Daoy (cell line): Measurements from ENCODE around the gene SSH2. TPM values are rescaled to one million over a fixed set of nuclear protein-coding genes. Genes with fewer than 3 reads are reported as not detected.
"Not testable (repeated sequence)": the region's sequence is repeated elsewhere in the genome, so short reads cannot be mapped to it uniquely, and the experiment has no call there.

Experiments used
- DNase-seq: peaks from one replicate; pipeline ENCODE4 v3.0.0-alpha.2; 2015; ENCODE audit warnings: low read depth
- total RNA-seq: library from RNA; depleted of rRNA; stranded (reverse); fragments of >200 nt; shearing (Covaris generic); gene quantifications from 2 replicates; pipeline ENCODE4 v1.2.3, GENCODE V29; 2014

The SSH2 gene
- total RNA-seq, 1 experiment from 2014 or later, result 4.6 TPM

- DNase-seq, result peak; percentile 42
Observed at GRCh38 chr17:29664743-29665480, 265.1 kb downstream of the SSH2 start.

- DNase-seq, result no peak
Observed at GRCh38 chr17:29663155-29663554, 266.9 kb downstream of the SSH2 start.

- no peak for DNase-seq
Observed at GRCh38 chr17:29661213-29661612, 268.8 kb downstream of the SSH2 start.

- DNase-seq, result no peak
Observed at GRCh38 chr17:29659155-29659554, 270.9 kb downstream of the SSH2 start.

GRCh38 chr17:29655323-29655722 is 274.7 kb downstream of the SSH2 start:
- DNase-seq, result no peak

- no peak for DNase-seq
Observed at GRCh38 chr17:29653995-29654714, 275.9 kb downstream of the SSH2 start.

GRCh38 chr17:29652976-29653375 is 277.1 kb downstream of the SSH2 start:
- DNase-seq, result no peak

- not testable (repeated sequence) for DNase-seq
Observed at GRCh38 chr17:29651913-29652312, 278.1 kb downstream of the SSH2 start.

- no peak for DNase-seq
Observed at GRCh38 chr17:29650396-29650795, 279.6 kb downstream of the SSH2 start.

GRCh38 chr17:29649359-29649758 is 280.7 kb downstream of the SSH2 start:
- DNase-seq, result no peak

- DNase-seq, result no peak
Observed at GRCh38 chr17:29648005-29648404, 282.0 kb downstream of the SSH2 start.

- no peak for DNase-seq
Observed at GRCh38 chr17:29645515-29646051, 284.4 kb downstream of the SSH2 start.

GRCh38 chr17:29643817-29644160 is 286.2 kb downstream of the SSH2 start:
- no peak for DNase-seq

- no peak for DNase-seq
Observed at GRCh38 chr17:29642171-29642611, 287.8 kb downstream of the SSH2 start.

- DNase-seq, result no peak
Observed at GRCh38 chr17:29640981-29641642, 288.9 kb downstream of the SSH2 start.

GRCh38 chr17:29640413-29640812 is 289.6 kb downstream of the SSH2 start:
- peak; percentile 49 for DNase-seq

- DNase-seq, result no peak
Observed at GRCh38 chr17:29633886-29634285, 296.1 kb downstream of the SSH2 start.

GRCh38 chr17:29630630-29631193 is 299.3 kb downstream of the SSH2 start:
- DNase-seq, result no peak

GRCh38 chr17:29629839-29630238 is 300.2 kb downstream of the SSH2 start:
- DNase-seq, result no peak

GRCh38 chr17:29628644-29629043 is 301.4 kb downstream of the SSH2 start:
- DNase-seq, result no peak

- DNase-seq, result no peak
Observed at GRCh38 chr17:29627951-29628350, 302.1 kb downstream of the SSH2 start.
